Measurements from ENCODE around the gene EPOP.

DNA sequence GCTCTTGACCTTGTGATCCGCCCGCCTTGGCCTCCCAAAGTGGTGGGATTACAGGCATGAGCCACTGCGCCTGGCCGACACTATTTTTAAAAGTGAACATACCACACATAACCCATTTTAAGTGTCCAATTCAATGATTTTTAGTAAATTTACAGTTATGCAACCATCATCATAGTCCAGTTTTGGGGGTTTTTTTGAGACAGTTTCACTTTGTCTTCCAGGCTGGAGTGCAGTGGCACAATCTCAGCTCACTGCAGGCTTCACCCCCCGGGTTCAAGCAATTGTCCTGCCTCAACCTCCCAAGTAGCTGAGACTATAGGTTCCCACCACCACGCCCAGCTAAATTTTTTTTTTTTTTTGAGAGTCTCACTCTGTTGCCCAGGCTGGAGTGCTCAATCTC, 3.1 kb upstream of the EPOP start:
- TF ChIP-seq CTCF (IDR thresholded peaks at IDR 0.05) (no peak), KAT7 (CRISPR knock-in tag; IDR thresholded peaks at IDR 0.05; ENCODE audit: borderline replicate concordance) (no peak), ATF2 (CRISPR knock-in tag; IDR thresholded peaks at IDR 0.05; ENCODE audit: borderline replicate concordance, low read depth) (no peak), NR3C1 (CRISPR knock-in tag; conservative IDR thresholded peaks at IDR 0.05; ENCODE audit: low read depth) (no peak), NR2C2 (CRISPR knock-in tag; IDR thresholded peaks at IDR 0.05) (no peak), GABPB1 (CRISPR knock-in tag; IDR thresholded peaks at IDR 0.05) (no peak), NFYB (CRISPR knock-in tag; conservative IDR thresholded peaks at IDR 0.05; ENCODE audit: low read depth) (no peak), OVOL2 (CRISPR knock-in tag; IDR thresholded peaks at IDR 0.05; ENCODE audit: borderline replicate concordance) (no peak), FOXJ3 (CRISPR knock-in tag; IDR thresholded peaks at IDR 0.05; ENCODE audit: borderline replicate concordance) (no peak), CREB1 (CRISPR knock-in tag; IDR thresholded peaks at IDR 0.05) (no peak), JUN (CRISPR knock-in tag; IDR thresholded peaks at IDR 0.05) (no peak)
- TF ChIP-seq, protein P1, sequence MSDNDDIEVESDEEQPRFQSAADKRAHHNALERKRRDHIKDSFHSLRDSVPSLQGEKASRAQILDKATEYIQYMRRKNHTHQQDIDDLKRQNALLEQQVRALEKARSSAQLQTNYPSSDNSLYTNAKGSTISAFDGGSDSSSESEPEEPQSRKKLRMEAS (CRISPR knock-in tag; IDR thresholded peaks at IDR 0.05), result no peak
